GM18502 (cell line): Measurements from ENCODE around the gene FOCAD.

Source experiments
- ATAC-seq: cut with Tn5 transposase; IDR thresholded peaks from one replicate; pipeline ENCODE4 v1.9.1; 2021; ENCODE audit warnings: mild to moderate bottlenecking; ENCODE audit not compliant: unreplicated experiment, poor library complexity

FOCAD gene

DNA sequence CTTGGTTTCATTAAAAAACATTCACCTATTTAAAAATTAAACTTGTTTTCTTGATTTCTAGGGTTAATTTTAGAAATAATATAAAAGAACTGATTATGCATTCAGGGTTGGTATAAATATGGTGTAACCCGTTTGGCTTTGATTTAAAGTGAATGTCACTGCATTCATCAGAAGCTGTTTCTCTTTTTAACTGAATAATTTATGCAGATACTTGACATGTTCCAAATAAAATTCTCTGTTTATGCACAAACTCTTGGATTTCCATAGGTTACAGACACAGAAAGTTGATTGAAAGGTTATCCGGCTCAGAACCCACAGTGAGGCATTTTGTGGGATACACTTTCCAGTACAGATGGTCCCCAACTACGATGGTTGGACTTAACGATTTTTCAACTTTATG, 186.1 kb downstream of the FOCAD start:
- no peak for ATAC-seq

DNA sequence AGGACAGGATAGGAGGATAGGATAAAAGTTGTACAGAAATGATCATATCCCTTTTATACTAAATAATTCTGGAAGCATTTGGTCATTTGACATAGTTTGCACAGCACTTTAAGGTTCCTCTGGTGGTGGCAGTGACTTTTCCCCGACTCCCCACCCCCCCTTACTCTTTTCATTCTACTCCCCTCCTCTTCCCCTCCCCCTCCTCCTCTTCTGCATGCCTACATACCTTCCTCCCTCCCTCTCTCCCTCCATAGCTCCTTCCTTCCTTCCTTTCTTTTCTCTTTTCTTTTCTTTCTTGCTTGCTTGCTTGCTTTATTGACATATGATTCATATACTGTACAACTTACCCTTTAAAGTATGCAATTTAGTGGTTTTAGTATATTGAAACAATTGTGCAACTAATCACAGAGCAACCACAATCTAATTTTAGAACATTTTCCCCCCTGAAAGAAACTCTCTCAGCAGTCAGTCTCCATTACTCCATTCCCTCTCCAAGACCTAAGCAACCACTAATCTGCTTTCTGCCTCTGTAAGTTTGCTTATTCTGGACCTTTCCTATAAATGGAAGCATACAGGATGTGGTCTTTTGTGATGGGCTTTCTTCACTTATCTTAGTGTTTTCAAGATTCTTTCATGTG, 188.4 kb downstream of the FOCAD start:
- no peak for ATAC-seq

DNA sequence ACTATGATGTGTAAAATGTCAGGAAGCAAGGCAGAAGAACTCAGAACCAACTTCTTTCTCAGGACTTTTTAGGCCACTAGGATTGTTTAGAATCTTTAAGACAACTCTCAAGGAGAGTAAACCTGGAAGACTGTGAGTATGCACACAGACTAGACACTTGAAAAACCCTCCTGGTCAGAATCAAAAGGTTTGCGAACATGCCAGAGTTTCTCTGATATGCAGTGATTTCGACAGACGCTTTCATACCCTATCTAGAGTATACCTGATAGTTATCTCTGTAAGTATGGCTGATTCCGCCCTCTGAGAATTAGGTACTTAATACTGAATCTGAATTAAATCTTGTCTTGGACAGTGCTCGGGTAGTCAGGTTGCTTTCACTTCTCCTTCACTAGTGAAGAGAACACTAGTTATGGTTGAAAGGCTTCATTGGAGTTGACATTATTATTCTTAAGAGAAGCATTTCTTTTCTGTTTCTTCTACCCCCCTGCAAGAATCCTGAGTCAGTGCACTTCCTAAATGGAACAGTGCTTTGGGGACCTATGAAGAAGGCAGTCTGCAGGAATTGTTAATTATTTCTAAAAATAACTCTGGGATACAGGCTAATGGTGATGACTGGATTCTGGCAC, 189.3 kb downstream of the FOCAD start:
- peak; percentile 43 for ATAC-seq

DNA sequence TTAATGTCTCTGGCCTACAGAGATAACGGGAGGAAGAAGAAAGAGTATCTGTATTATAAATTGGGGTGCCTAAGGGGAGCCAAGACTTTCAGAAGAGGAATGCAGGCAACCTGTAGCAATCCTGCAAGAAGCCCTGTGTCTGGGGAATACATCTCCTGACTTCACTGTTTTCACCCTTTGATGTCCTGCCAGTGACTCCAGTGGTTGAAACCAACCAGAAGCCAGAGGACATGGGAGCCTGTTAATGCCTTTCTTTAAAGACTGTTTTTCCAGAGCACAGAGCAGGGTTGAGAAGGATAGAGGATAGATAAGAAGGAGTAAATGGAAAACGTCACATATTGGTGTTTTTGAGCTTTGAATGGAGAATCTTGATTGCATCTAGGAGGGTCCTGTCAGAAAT, 196.2 kb downstream of the FOCAD start:
- ATAC-seq: no peak

DNA sequence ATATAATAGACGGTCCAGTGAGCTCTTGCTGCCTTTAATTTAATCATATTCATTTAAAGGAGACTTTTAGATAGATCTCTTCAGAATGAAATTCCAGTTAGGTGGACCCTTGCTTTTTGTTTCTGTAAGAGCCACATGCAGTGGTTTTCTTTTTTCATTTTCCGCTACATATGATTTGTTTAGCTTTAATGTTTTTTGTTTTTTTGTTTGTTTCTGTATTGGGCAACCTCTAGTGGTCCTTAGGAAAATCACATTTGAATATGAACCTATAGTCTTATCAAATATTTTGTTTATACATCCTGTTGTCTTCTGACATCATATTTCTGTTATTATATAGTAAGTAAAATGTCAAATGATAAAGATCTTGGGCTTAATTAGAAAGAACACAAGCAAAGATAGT, 196.6 kb downstream of the FOCAD start:
- ATAC-seq: no peak

DNA sequence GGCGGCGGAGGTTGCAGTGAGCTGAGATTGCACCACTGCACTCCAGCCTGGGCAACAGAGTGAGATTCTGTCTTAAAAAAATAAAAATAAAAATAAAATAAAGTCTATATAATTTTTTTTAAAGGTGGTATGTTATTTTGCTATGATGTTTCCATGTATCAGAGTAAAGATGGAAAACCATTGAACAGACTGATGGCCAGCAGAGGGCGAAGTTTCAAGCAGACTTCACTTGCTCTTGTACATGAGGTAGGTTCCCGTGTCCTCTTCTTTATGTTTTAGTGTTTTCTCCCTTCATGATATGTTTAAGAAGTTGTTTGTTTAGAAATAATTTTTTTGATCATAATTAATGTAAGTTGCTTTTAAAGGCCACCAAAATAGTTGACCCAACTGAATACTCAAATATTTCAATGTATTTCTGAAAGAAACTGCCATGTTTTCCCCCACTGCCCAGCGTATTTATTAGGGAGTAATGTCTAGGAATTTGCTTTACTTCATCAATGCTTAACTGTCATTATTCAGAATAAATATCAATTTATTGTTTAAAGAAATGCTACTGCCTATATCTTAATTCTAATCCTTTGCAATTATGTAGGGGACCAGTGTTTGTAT, 201.0 kb downstream of the FOCAD start:
- ATAC-seq: no peak

DNA sequence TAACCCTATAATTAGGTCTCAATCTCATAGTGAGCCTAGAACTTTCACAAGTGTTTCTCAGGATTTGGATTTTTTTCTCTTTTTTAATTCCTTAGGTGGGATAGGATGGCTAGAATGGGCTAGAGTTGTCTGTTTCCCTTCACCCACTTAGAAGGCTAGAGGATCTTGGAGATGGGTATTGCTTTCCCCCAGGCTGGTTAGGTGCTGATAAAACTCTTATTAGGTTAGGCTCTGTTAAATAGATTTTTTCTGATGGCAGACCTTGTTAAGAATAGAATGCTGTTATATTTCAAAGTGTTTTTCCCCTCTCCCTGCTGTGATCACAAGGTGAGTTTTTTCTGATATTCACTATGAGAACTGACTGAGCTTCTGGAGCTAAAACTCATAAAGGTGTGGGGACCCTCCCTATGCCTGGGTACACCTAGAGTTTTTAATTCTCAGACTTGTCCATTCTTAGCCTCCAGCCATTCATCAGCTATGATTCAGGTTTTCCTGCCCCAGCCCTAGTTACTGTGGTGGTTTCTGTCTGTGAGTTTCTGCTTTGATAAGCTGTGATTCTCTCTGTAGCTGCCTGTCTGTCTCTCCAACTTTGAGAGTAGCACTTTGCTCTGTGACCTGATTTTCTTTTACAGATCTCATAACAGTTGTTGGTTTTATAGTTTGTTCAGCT, 215.0 kb downstream of the FOCAD start:
- no peak for ATAC-seq

DNA sequence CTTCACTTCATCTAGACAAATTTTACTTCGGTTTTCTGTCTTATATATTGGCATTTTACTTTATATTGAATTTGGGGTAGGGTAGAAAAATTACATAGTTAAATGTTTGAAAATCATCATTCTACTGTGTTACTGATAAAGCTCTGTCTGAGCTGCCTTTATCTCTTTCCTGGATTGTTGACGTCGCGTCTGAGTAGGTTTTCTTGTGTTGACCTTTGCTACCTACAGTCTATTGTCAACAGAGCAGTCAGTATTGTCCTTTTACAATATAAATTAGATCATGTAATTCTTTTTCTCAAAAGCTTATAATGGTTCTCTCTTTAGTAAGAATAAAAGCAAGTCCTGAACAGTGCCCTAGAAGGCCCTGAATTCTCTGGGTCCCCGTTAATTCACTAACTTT, 219.2 kb downstream of the FOCAD start:
- ATAC-seq: no peak

DNA sequence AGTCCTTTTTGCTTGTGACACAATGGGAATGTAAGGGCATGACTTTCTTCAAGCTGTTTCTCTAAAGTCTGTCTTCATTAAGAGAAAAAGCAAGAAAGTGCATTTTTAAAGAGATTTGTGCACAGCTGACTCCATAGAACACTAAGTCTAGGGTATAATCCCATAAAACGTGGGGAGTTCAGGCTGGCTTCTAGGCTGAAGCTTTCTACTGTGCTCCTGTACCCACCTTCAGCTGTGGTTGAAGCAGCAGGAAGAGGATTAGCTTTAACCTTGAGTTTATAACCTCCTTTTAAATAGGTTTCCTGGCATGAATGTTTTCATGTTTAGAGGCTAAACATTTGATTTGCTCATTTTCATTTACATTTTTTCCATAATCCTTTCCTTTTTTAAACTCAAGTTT, 220.9 kb downstream of the FOCAD start:
- ATAC-seq: no peak

DNA sequence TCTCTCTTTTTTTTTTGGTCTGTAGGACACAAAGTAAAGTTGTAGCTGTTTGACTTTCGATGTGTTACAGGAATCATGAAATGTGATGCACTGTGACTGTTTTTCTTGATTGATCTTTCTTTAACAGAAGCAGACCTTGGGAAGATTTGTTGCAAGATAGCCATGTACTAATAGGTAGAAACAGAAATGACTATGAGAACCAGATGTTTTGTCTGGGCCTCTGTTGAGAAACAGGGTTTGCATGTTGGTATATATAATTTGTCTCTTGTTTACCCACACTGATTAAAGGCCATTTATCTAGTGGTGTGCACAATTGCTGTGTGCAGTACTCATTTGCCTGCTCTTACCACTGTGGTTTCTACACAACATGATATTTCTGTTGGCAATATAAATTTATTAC, 222.3 kb downstream of the FOCAD start:
- no peak for ATAC-seq

DNA sequence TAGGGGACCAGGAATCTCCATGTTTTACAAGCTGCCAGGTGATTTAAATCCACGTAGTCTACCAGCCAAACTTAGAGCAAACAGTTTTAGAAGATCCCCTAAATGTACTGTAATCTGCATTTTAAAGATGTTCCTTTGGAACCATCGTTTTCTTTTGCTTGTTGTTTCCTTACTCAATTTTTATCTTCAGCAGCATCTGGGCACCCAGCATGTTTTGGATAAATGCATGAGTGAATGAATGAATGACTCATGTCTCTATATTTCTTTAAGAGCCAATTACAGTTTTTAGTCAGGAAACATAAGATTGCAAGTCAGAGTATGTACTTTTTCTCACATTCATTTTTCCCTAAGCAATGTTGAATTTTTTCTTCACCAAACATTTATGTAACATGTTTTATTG, 224.4 kb downstream of the FOCAD start:
- no peak for ATAC-seq

DNA sequence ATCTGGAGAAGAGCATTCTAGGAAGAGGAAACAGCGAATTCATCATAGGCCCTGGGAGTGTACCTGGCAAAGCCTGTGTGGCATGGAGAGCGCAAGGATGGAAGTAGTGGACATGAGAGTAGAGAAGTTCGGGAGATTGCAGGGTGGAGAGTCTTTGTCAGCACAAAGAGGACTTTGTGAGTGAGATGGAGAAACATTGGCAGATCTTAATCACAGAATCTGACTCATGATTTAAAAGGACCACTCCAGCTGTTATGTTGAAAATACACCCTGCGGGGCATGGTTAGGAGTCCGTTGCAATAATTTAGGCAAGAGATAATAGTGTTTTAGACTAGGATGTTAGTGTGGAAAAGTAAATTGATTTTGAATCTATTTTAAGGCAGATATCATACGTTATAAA, 230.5 kb downstream of the FOCAD start:
- no peak for ATAC-seq

DNA sequence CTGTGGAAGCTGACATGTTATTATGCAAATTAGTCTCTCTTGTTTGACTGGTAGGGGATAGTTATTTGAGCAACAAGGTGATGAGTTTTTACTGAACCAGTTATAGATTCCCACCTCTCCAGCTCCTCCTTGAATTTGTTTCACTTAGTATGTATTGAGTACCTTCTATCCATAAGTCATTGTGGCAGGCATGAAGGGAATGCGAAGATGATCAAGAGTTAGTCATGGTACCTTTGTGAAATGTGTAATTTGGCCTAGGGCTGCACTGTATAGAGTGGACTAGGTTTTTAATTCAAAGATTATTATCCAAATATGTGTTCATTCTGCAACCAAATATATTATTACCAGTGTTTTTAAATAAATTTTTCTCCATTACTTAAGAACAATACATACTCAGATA, 237.3 kb downstream of the FOCAD start:
- no peak for ATAC-seq

DNA sequence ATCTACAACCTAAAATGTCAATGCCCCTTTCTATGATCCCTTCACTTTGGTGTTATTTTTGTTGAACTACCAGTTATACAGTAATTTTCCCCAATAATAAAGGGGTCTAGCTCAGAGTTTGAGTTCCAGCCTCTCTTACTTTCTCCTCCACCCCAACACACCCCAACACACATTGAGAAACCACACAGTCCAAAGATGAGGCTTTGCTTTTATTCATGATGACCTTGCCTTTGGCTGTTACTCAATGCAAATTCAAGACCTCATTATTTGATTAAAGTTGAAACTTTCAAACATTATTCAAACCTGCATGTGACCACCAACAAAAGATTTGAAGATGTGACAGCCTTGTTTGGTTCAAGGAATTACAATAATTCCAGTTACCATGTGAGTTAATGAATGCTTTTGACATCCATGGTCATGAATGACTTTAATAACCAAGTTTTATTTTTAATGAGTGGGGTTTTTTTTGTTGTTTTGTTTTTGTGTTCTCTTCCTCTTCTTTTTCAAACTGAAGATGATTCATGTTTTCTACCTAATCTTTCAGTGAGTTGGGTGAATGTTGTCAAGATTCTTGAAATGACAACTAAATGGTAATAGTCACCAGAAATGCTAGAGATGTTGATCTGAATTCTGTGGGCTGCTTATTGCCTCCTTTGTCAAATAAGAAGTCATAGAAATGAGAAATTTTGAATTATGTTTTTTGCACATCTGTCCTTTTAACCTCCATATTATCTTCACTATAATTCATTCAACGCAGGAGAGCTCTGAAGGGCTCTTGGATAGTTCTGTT, 241.4 kb downstream of the FOCAD start:
- no peak for ATAC-seq

DNA sequence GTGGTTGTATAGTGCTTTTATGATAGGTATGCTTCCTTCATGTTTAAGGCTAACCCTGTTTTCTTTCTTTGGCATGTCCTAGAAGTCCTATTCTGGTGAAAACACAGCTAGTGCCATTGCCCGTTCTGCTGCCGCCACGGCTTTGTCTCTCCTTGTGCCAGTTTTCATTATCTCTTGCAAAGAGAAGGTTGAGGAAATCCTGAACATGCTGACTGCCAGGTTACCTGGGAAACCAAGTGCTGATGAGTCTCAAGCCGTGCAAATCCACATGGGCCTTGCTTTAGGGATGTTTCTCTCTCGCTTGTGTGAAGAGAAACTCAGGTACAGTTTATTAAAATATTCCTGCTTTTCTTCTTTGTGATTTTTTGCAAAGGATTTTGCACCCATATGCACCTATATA, 245.2 kb downstream of the FOCAD start:
- ATAC-seq: no peak

DNA sequence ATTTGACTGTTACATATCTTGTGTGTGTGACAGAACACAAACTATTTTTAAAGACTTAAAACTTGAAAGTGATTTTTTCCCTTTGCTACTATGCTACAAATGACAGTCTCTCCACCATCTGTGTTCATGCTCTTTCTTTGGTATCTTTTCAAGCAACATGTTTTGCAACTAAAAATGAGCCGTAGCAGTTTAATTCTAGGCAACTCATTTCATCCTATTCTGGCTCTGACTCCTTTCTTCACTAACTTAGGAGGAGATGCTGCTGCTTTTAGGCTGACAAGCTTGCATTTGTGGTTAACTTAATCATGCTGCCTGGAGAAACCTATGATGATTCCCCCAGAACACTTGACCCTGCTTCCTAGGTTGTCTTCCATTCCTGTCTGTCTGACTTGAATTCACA, 246.8 kb downstream of the FOCAD start:
- no peak for ATAC-seq

DNA sequence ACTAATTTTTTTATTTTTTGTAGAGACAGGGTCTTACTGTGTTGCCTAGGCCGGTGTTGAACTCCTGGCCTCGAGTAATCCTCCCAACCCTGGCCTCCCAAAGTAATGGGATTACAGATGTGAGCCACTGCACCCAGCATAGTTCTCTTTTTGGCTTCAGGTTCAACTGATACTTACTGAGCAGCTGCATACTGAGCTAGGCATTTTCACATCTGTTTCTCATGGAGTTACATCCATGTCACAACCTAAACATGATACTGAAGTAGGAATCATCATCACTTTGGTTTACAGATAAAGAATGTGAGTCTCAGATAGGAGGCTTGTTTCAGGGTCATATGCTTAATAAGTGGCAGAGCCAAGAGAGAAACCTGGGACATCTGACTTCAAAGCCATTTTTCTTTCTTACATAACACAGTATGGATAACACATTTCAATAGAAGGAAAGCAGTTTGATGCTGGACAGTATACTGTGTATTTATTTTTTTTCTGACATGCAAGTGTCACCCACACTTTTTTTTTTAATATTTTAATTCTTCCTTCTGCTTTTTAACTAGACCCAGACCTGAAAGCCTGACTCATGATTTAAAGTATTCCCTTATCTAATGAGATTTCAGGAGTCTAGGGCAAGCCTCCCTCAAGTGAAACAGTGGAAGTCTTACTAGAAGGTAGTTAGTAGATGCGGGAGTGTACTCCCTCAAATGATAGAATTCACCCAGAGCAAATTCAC, 256.6 kb downstream of the FOCAD start:
- ATAC-seq: peak; percentile 28

DNA sequence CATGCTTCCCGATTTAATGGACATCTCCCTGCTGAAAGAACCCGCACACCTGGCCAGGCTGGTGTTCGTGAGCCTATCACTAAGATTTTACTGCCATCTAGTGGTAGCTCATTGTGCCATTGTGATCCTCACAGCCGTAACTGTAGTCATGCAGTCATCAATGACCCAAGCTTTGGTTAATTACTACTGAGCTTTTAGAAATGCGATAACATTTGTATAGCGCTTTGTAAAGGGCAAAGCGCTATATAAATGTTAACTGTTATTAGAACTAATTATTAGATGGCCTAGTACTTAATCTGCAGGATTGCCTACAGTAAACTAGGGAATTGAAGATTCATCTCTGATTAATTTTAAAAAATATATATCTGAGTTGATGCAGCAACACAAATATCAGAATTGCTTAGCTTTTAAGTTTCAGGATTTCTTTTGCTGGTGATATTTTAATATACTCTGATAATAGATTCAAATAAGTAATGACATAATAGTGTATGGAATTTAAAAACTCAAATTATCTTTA, 257.2 kb downstream of the FOCAD start:
- ATAC-seq: peak; percentile 98

DNA sequence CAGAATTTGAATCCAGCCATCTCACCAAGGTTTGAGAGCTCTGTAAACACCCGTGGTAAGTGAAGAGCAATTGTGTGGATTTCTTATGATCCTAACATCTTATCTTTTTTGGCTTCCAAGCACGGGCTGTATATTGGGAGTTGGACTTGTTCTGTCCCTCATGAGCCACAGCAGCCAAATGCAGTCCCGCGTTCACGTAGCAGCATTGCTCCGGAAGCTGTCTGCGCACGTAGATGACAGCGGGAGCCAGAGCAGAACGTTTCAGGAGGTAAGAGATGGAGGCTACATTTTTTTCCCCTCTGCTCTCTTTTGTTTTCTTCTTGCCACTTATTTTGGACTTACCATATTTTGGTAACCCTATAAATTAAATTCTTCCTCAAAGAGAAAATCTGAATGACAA, 260.4 kb downstream of the FOCAD start:
- no peak for ATAC-seq

DNA sequence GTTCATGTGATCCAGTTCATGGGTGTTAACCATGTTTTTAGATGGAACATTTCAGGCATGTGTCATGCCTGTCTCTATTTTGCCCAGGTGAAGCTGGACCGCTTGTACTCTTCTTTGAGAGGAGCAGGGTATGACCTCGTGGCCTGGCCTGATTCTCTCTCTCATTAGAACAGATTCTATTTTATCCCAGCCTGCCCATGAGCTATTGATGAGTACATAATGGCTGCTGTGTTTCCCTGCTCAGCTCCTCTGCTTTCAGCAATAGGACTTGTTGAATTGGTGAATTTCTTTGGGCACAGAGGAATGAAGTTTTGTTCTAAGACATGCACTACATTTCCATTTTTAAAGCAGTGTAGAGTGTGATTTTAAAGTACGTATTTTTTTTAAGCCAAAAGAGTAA, 261.2 kb downstream of the FOCAD start:
- ATAC-seq: no peak
